Progenitor cell of endocrine pancreas (in vitro differentiated cells): ENCODE results near the gene INPP5D. TPM values are rescaled to one million over a fixed set of nuclear protein-coding genes. Genes with fewer than 3 reads are reported as not detected.

Source experiments
- DNase-seq: peaks from one replicate; pipeline ENCODE4 v3.0.0; 2021; ENCODE audit warnings: low spot score; ENCODE audit not compliant: unreplicated experiment
- H3K27ac Mint-ChIP-seq: 2 replicates; pipeline ENCODE4 v1.8.0; 2021; ENCODE audit warnings: mild to moderate bottlenecking, moderate library complexity, mixed read lengths
- H3K27me3 Mint-ChIP-seq: 2 replicates; pipeline ENCODE4 v1.8.0; 2021; ENCODE audit warnings: mixed read lengths
- H3K36me3 Mint-ChIP-seq: 2 replicates; pipeline ENCODE4 v1.8.0; 2022; ENCODE audit warnings: mixed read lengths; ENCODE audit not compliant: insufficient read depth
- H3K4me1 Mint-ChIP-seq: 2 replicates; pipeline ENCODE4 v1.8.0; 2021; ENCODE audit warnings: low read depth, mixed read lengths
- H3K4me3 Mint-ChIP-seq: 2 replicates; pipeline ENCODE4 v1.8.0; 2021; ENCODE audit warnings: low read depth, mild to moderate bottlenecking, moderate library complexity, mixed read lengths
- H3K9me3 Mint-ChIP-seq: 2 replicates; pipeline ENCODE4 v1.8.0; 2021; ENCODE audit warnings: low read depth, mixed read lengths
- CTCF ChIP-seq: fragments of 200-600 bp; sonication (generic); IDR thresholded peaks from one replicate; pipeline ENCODE4 v1.5.0; 2021; ENCODE audit warnings: antibody characterized with exemption, mild to moderate bottlenecking; ENCODE audit not compliant: unreplicated experiment
- long read RNA-seq: library from polyadenylated mRNA; unstranded; transcript quantifications from one replicate; pipeline ENCODE4 v2.0.0, GENCODE V29; 2020
- total RNA-seq: library from RNA; stranded (reverse); gene quantifications from 2 replicates; pipeline ENCODE4 v1.2.1, GENCODE V29; 2021

The INPP5D gene
- 5.3 and 9.0 TPM in 2 replicates for total RNA-seq
- long read RNA-seq, partial matches to known transcripts = 1 of 2 reads
- long read RNA-seq, other reads (novel, unspliced or antisense) = 1 of 2 reads

DNA sequence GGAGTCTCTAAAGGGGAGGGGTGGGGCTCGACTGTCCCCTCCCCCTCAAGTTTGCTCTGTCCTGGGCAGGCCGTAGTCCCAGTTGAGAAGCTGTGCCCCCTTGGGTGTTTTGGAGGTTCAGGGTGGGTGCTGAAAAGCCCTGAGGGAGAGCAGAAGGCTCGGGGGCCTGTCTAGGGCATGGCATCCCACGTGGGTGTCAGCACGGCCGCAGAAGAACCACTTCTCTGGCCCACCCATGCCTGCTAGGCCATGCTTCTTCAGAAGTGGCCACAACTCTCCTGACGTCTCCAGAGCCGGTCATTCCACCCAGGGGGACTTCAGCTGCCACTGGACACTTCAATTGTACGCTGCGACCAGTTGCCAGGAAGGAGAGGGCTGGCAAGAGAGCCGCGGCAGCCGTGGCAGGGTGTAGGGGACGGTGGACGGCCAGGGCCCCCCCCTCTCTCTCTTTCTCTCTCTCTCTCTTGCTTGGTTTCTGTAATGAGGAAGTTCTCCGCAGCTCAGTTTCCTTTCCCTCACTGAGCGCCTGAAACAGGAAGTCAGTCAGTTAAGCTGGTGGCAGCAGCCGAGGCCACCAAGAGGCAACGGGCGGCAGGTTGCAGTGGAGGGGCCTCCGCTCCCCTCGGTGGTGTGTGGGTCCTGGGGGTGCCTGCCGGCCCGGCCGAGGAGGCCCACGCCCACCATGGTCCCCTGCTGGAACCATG, at the start of gene INPP5D:
INPP5D (plus strand) TSS at position 546 of the 704 bp plus-strand sequence; CDS start at position 683, 137 bp downstream.
- H3K4me1 Mint-ChIP-seq = peaks cover 7% of the 10 kb centered on the region
- H3K27me3 Mint-ChIP-seq = peaks cover 9% of the 10 kb centered on the region
- H3K36me3 Mint-ChIP-seq = no peaks in the 10 kb centered on the region
- no peak for DNase-seq
- TF ChIP-seq CTCF = no peak
- no peaks in the 10 kb centered on the region for H3K9me3 Mint-ChIP-seq
- no peak within 1 kb of the TSS for H3K4me3 Mint-ChIP-seq
- no peak within 1 kb of the TSS for H3K27ac Mint-ChIP-seq

DNA sequence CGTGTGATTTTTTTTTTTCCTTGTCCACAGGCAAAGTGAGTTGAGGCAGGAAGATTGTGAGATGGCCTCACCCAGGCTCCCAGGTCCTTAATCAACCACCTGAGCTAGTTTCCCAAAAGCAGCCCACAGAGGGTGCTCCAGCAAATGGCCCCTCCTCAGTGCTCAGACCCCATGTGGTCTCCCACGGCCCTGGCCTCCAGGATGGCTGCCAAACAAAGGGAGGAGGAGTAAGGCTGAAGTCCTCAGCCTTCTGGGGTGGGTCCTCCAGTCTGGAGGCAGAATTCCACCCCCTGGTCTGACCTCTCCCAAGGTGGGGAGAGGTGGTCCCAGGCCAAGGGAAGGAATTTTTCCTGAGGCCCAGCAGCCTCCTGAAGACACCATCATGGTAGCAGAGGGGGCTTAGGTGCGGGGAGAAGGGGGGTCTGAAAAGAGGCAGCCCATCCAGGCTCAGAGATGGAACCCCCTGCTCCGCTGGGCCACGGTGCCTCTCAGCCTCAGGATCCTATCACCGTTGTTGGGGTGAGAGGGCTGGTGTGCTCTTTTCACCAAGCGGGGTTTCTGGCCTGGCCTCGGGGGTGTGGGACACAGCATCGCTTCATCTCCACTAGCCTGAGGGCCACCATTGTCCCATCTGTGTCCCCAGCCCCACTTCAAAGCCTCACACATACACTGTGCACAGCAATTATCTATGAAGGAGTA, 49.4 kb upstream of the INPP5D start:
- DNase-seq = no peak
- no peaks in the 10 kb centered on the region for H3K27me3 Mint-ChIP-seq
- no peak for TF ChIP-seq CTCF
- H3K36me3 Mint-ChIP-seq = no peaks in the 10 kb centered on the region
- H3K9me3 Mint-ChIP-seq = peaks cover 4% of the 10 kb centered on the region
- no peak overlapping the region for H3K4me3 Mint-ChIP-seq
- H3K27ac Mint-ChIP-seq = no peak overlapping the region
- peaks cover 2% of the 10 kb centered on the region for H3K4me1 Mint-ChIP-seq

DNA sequence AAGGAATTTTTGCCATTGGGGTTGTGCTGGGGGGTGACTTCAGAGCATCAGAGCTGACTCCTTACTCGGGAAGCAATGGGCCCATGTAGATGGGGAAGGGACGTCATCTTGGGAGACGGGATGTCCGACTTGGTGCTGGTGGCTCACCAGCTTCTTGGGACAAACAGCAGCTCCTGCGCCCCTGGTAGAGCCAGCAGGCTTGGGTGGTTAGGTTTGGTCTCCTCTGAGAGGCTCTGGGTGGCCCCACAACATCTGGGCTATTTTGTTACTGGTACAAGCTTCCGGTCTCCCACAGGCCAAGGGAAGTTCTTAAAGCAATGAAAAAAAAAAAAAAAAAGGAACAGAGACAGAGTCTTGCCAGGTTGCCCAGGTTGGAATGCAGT, 48.9 kb upstream of the INPP5D start:
- H3K36me3 Mint-ChIP-seq = no peaks in the 10 kb centered on the region
- H3K4me3 Mint-ChIP-seq = no peak overlapping the region
- DNase-seq = no peak
- TF ChIP-seq CTCF = no peak
- H3K27ac Mint-ChIP-seq = no peak overlapping the region
- peaks cover 2% of the 10 kb centered on the region for H3K4me1 Mint-ChIP-seq
- peaks cover 4% of the 10 kb centered on the region for H3K9me3 Mint-ChIP-seq
- H3K27me3 Mint-ChIP-seq = no peaks in the 10 kb centered on the region

GRCh38 chr2:233011702-233012131, 48.4 kb upstream of the INPP5D start:
- H3K27me3 Mint-ChIP-seq = no peaks in the 10 kb centered on the region
- peaks cover 4% of the 10 kb centered on the region for H3K9me3 Mint-ChIP-seq
- peaks cover 2% of the 10 kb centered on the region for H3K4me1 Mint-ChIP-seq
- no peak overlapping the region for H3K27ac Mint-ChIP-seq
- H3K4me3 Mint-ChIP-seq = no peak overlapping the region
- no peak for TF ChIP-seq CTCF
- DNase-seq = no peak
- no peaks in the 10 kb centered on the region for H3K36me3 Mint-ChIP-seq

DNA sequence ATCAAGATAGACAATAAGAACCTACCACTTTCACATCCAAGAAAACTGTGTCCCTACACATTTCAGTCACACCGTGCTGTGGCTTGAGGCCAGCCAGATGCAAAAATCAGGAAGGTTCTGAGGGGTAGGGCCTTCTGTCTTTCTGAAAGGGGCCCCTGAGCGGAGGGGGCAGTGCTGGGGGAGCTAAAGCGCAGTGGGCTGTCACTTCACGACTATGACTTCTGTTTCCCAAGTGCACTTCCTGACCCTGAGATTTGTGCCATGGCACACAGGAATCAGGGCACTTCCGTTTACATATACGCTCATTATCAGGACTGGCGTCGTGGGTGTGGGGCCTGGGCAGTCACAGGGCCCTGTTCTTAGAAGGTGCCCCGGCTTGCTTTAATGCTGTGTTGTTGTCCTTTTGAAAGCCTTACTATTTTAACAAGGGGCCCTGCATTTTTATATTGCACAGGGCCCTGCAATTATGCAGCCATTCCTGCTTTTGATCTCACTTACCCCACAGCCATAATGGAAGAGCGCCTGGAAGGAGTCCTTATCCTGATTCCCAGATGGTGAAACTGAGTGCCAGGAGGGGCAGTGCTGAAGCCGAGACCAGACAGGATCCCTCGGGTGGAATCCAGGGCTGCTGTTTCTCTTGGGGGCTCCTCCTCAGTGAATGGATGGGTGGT, 47.7 kb upstream of the INPP5D start:
- H3K9me3 Mint-ChIP-seq = peaks cover 4% of the 10 kb centered on the region
- H3K4me3 Mint-ChIP-seq = no peak overlapping the region
- no peak for DNase-seq
- no peaks in the 10 kb centered on the region for H3K27me3 Mint-ChIP-seq
- TF ChIP-seq CTCF = no peak
- H3K4me1 Mint-ChIP-seq = peaks cover 2% of the 10 kb centered on the region
- no peak overlapping the region for H3K27ac Mint-ChIP-seq
- no peaks in the 10 kb centered on the region for H3K36me3 Mint-ChIP-seq
